Measurements from ENCODE around the gene PDE6H.

DNA sequence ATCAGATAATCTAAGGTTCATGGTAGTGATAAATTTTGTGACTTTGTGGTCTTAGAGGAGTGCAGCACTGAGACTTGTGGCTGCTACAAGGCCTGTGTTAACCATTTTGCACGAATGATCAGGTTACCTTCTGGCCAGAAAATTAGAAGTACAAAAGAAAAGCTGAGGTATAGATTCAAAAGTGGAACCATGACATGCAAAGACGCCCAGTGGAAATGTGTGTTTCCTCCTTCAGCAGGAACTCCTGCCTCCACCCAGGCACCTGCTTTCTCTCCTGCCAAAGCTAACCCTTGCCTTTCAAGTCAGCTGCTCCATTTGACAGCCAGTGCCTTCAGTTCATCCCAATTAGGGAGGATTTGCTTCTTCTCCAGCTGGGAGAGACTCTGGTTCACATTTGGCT is 10.1 kb downstream of the PDE6H start:
- TF ChIP-seq, protein P1, sequence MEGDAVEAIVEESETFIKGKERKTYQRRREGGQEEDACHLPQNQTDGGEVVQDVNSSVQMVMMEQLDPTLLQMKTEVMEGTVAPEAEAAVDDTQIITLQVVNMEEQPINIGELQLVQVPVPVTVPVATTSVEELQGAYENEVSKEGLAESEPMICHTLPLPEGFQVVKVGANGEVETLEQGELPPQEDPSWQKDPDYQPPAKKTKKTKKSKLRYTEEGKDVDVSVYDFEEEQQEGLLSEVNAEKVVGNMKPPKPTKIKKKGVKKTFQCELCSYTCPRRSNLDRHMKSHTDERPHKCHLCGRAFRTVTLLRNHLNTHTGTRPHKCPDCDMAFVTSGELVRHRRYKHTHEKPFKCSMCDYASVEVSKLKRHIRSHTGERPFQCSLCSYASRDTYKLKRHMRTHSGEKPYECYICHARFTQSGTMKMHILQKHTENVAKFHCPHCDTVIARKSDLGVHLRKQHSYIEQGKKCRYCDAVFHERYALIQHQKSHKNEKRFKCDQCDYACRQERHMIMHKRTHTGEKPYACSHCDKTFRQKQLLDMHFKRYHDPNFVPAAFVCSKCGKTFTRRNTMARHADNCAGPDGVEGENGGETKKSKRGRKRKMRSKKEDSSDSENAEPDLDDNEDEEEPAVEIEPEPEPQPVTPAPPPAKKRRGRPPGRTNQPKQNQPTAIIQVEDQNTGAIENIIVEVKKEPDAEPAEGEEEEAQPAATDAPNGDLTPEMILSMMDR (IDR thresholded peaks at IDR 0.05) = no peak
- no peak for TF ChIP-seq POLR2A (IDR thresholded peaks at IDR 0.05)

Data from adrenal gland (tissue), 5 donors.